GM08714 (cell line): ENCODE data around the gene C4orf50.

Experiments used
- H3K4me3 ChIP-seq: fragments of 200-500 bp; sonication (Bioruptor generic); 2 replicates; pipeline ENCODE4 v1.5.1; 2014; ENCODE audit warnings: mild to moderate bottlenecking, low read length, inconsistent platforms
- ZNF274 ChIP-seq: IDR thresholded peaks from 2 replicates; pipeline ENCODE4 v1.6.1; 2012; ENCODE audit warnings: mild to moderate bottlenecking, low read depth, low read length

C4orf50 gene

GRCh38 chr4:5982156-5982973 is 35.9 kb downstream of the C4orf50 start:
- no peak for TF ChIP-seq ZNF274
- no peak overlapping the region for H3K4me3 ChIP-seq

GRCh38 chr4:5980436-5981155 is 37.6 kb downstream of the C4orf50 start:
- no peak for TF ChIP-seq ZNF274
- H3K4me3 ChIP-seq: no peak overlapping the region

GRCh38 chr4:5979981-5980380 is 38.2 kb downstream of the C4orf50 start:
- no peak overlapping the region for H3K4me3 ChIP-seq
- TF ChIP-seq ZNF274: no peak

GRCh38 chr4:5976921-5977320 is 41.3 kb downstream of the C4orf50 start:
- TF ChIP-seq ZNF274: no peak
- no peak overlapping the region for H3K4me3 ChIP-seq

- TF ChIP-seq ZNF274: no peak
- no peak overlapping the region for H3K4me3 ChIP-seq
Measured at GRCh38 chr4:5976431-5976830, 41.8 kb downstream of the C4orf50 start.

- no peak for TF ChIP-seq ZNF274
- H3K4me3 ChIP-seq: no peak overlapping the region
Measured at GRCh38 chr4:5974321-5974720, 43.9 kb downstream of the C4orf50 start.

GRCh38 chr4:5973486-5974220 is 44.6 kb downstream of the C4orf50 start:
- TF ChIP-seq ZNF274: no peak

GRCh38 chr4:5973033-5973432 is 45.2 kb downstream of the C4orf50 start:
- H3K4me3 ChIP-seq: no peak overlapping the region
- TF ChIP-seq ZNF274: no peak

More at GRCh38 chr4:5973486-5974220, 44.6 kb downstream of the C4orf50 start:
- H3K4me3 ChIP-seq: no peak overlapping the region

- no peak for TF ChIP-seq ZNF274
Measured at GRCh38 chr4:5972571-5972970, 45.7 kb downstream of the C4orf50 start.

GRCh38 chr4:5971078-5971450 is 47.2 kb downstream of the C4orf50 start:
- no peak overlapping the region for H3K4me3 ChIP-seq
- no peak for TF ChIP-seq ZNF274

More at GRCh38 chr4:5972571-5972970, 45.7 kb downstream of the C4orf50 start:
- H3K4me3 ChIP-seq: no peak overlapping the region

- H3K4me3 ChIP-seq: no peak overlapping the region
- TF ChIP-seq ZNF274: no peak
Measured at GRCh38 chr4:5970381-5971077, 47.7 kb downstream of the C4orf50 start.

GRCh38 chr4:5969777-5970176 is 48.5 kb downstream of the C4orf50 start:
- no peak overlapping the region for H3K4me3 ChIP-seq
- TF ChIP-seq ZNF274: no peak

- H3K4me3 ChIP-seq: no peak overlapping the region
- TF ChIP-seq ZNF274: no peak
Measured at GRCh38 chr4:5969336-5969735, 48.9 kb downstream of the C4orf50 start.

- no peak for TF ChIP-seq ZNF274
- H3K4me3 ChIP-seq: no peak overlapping the region
Measured at GRCh38 chr4:5968246-5968645, 50.0 kb downstream of the C4orf50 start.
